IMR-90 (cell line): Measurements from ENCODE around the gene RHBDF1.

ENCODE experiments used
- MAFK ChIP-seq: IDR thresholded peaks from 2 replicates; pipeline ENCODE4 v1.6.1; 2012; ENCODE audit warnings: low read depth, low read length, improper control_type of control experiment
- POLR2A ChIP-seq: IDR thresholded peaks from 2 replicates; pipeline ENCODE4 v1.6.1; 2012; ENCODE audit warnings: mild to moderate bottlenecking, low read depth, low read length
- RFX5 ChIP-seq: IDR thresholded peaks from 2 replicates; pipeline ENCODE4 v1.8.0; 2012; ENCODE audit warnings: low read depth, mild to moderate bottlenecking, low read length, moderate library complexity
- USF2 ChIP-seq: fragments of 150-350 bp; IDR thresholded peaks from 2 replicates; pipeline ENCODE4 v1.6.1; 2017; ENCODE audit warnings: mild to moderate bottlenecking, antibody characterized with exemption, low read length, low read depth
- TF ChIP-seq, protein P1 (sequence below): conservative IDR thresholded peaks from 2 replicates; pipeline ENCODE4 v1.5.1; 2012; ENCODE audit warnings: mild to moderate bottlenecking, low read depth, low read length, improper control_type of control experiment

DNA sequence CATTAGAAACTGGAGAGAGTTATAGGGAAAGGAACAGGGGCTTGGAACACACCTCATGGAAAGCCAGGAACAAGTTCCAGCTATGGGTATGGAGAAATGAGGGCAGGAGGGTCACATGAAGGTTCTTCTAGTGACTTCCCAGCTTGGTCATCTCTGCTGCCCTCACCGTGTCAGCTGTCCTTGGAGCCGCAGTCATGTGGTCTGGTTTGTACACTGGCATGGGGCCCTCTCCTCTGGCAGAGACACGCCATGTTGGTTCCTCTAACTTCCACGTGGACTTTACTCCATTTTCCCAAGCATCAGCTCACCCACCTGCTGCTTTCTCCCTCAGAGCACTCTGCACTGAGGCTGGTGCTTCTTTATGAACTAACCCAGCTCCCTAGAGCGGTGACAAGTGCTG is 31.9 kb upstream of the RHBDF1 start:
- TF ChIP-seq POLR2A (no peak), RFX5 (no peak), USF2 (no peak), MAFK (no peak)
- TF ChIP-seq, protein P1, sequence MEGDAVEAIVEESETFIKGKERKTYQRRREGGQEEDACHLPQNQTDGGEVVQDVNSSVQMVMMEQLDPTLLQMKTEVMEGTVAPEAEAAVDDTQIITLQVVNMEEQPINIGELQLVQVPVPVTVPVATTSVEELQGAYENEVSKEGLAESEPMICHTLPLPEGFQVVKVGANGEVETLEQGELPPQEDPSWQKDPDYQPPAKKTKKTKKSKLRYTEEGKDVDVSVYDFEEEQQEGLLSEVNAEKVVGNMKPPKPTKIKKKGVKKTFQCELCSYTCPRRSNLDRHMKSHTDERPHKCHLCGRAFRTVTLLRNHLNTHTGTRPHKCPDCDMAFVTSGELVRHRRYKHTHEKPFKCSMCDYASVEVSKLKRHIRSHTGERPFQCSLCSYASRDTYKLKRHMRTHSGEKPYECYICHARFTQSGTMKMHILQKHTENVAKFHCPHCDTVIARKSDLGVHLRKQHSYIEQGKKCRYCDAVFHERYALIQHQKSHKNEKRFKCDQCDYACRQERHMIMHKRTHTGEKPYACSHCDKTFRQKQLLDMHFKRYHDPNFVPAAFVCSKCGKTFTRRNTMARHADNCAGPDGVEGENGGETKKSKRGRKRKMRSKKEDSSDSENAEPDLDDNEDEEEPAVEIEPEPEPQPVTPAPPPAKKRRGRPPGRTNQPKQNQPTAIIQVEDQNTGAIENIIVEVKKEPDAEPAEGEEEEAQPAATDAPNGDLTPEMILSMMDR: no peak
